Activated CD8-positive, alpha-beta T cell treated with anti-CD3 and anti-CD28 coated beads for 36 hours (primary cell): Measurements from ENCODE around the gene MACROD2. TPM values are rescaled to one million over a fixed set of nuclear protein-coding genes. Genes with fewer than 3 reads are reported as not detected.

Experiments
- ATAC-seq: fragments of 200-7000 bp; cut with Tn5 transposase; one replicate; pipeline ENCODE4 v1.10.0; 2021; ENCODE audit warnings: mild to moderate bottlenecking, moderate library complexity
- CTCF ChIA-PET: fragments of 350-600 bp; sonication (Branson Sonifier 250); formaldehyde crosslinking; loops from one replicate; lab custom pipeline; 2021; ENCODE audit warnings: antibody characterized with exemption; lab: Charles Lee
- POLR2A ChIA-PET: fragments of 350-600 bp; sonication (Branson Sonifier 250); formaldehyde crosslinking; loops from one replicate; lab custom pipeline; 2021; ENCODE audit warnings: antibody characterized with exemption; lab: Charles Lee
- DNase-seq: peaks from one replicate; pipeline ENCODE4 v3.0.0-alpha.2; 2020
- H3K27ac Mint-ChIP-seq: one replicate; pipeline ENCODE4 v1.8.0; 2021; ENCODE audit warnings: mild to moderate bottlenecking, mixed read lengths
- H3K27me3 Mint-ChIP-seq: one replicate; pipeline ENCODE4 v1.8.0; 2021; ENCODE audit warnings: mixed read lengths
- H3K36me3 Mint-ChIP-seq: one replicate; pipeline ENCODE4 v1.8.0; 2021; ENCODE audit warnings: low read depth, mixed read lengths
- H3K4me1 Mint-ChIP-seq: one replicate; pipeline ENCODE4 v1.8.0; 2021; ENCODE audit warnings: low read depth, mixed read lengths
- H3K4me3 Mint-ChIP-seq: one replicate; pipeline ENCODE4 v1.8.0; 2021; ENCODE audit warnings: mild to moderate bottlenecking, moderate library complexity, mixed read lengths
- H3K9me3 Mint-ChIP-seq: one replicate; pipeline ENCODE4 v1.8.0; 2021; ENCODE audit warnings: mixed read lengths
- CTCF ChIP-seq: fragments of 200-600 bp; IDR thresholded peaks from one replicate; pipeline ENCODE4 v1.8.0; 2022; ENCODE audit warnings: antibody characterized with exemption, mild to moderate bottlenecking
- intact Hi-C: fragments of 100-400 bp; cut with micrococcal nuclease; formaldehyde crosslinking; loops from one replicate; pipeline ENCODE4 v1.10.0; 2022
- total RNA-seq, 2 experiments: library from RNA; stranded (reverse); gene quantifications; one replicate each; pipeline ENCODE4 v1.2.3, GENCODE V29; 2021

Gene MACROD2
- total RNA-seq, 2 experiments from 2014 or later = not detected

GRCh38 chr20:15928946-15929345 lies 1933.6 kb downstream of the MACROD2 start:
- intact Hi-C loops = no loop called here
- Mint-ChIP-seq H3K4me1 (no peaks in the 10 kb centered on the region), H3K9me3 (no peaks in the 10 kb centered on the region), H3K4me3 (no peak overlapping the region), H3K36me3 (no peaks in the 10 kb centered on the region), H3K27ac (no peak overlapping the region), H3K27me3 (no peaks in the 10 kb centered on the region)
- TF ChIP-seq CTCF = no peak
- CTCF ChIA-PET = no interaction called here
- POLR2A ChIA-PET = no interaction called here
- no peak for ATAC-seq
- no peak for DNase-seq

- H3K9me3 Mint-ChIP-seq = no peaks in the 10 kb centered on the region
- H3K36me3 Mint-ChIP-seq = no peaks in the 10 kb centered on the region
- no peak overlapping the region for H3K27ac Mint-ChIP-seq
- no peak for TF ChIP-seq CTCF
- H3K4me1 Mint-ChIP-seq = no peaks in the 10 kb centered on the region
- H3K4me3 Mint-ChIP-seq = no peak overlapping the region
- CTCF ChIA-PET = no interaction called here
- no peaks in the 10 kb centered on the region for H3K27me3 Mint-ChIP-seq
- POLR2A ChIA-PET = no interaction called here
- no peak for DNase-seq
- intact Hi-C loops = no loop called here
- ATAC-seq = no peak
Observed at GRCh38 chr20:15930311-15931305, 1935.3 kb downstream of the MACROD2 start.

GRCh38 chr20:15931897-15932296 lies 1936.6 kb downstream of the MACROD2 start:
- H3K36me3 Mint-ChIP-seq = no peaks in the 10 kb centered on the region
- H3K9me3 Mint-ChIP-seq = no peaks in the 10 kb centered on the region
- POLR2A ChIA-PET = interaction anchor here (0.6 kb wide), 1 partner anchor 214 kb away, joined by 3 read pairs; no protein-coding TSS in a partner anchor
- no peak overlapping the region for H3K4me3 Mint-ChIP-seq
- intact Hi-C loops = no loop called here
- no peaks in the 10 kb centered on the region for H3K27me3 Mint-ChIP-seq
- ATAC-seq = no peak
- no peak for DNase-seq
- CTCF ChIA-PET = no interaction called here
- H3K4me1 Mint-ChIP-seq = no peaks in the 10 kb centered on the region
- no peak overlapping the region for H3K27ac Mint-ChIP-seq
- TF ChIP-seq CTCF = no peak

- ATAC-seq = no peak
- intact Hi-C loops = no loop called here
- ChIA-PET POLR2A (no interaction called here), CTCF (no interaction called here)
- H3K9me3 Mint-ChIP-seq = peaks cover 2% of the 10 kb centered on the region
- H3K27me3 Mint-ChIP-seq = no peaks in the 10 kb centered on the region
- no peak overlapping the region for H3K4me3 Mint-ChIP-seq
- TF ChIP-seq CTCF = no peak
- H3K36me3 Mint-ChIP-seq = no peaks in the 10 kb centered on the region
- no peak overlapping the region for H3K27ac Mint-ChIP-seq
- no peaks in the 10 kb centered on the region for H3K4me1 Mint-ChIP-seq
- DNase-seq = no peak
Observed at GRCh38 chr20:15937179-15937578, 1941.9 kb downstream of the MACROD2 start.

GRCh38 chr20:15938847-15939246 lies 1943.5 kb downstream of the MACROD2 start:
- intact Hi-C loops = no loop called here
- DNase-seq = no peak
- Mint-ChIP-seq H3K36me3 (no peaks in the 10 kb centered on the region), H3K4me1 (no peaks in the 10 kb centered on the region), H3K27me3 (no peaks in the 10 kb centered on the region), H3K4me3 (no peak overlapping the region), H3K9me3 (peaks cover 2% of the 10 kb centered on the region), H3K27ac (no peak overlapping the region)
- TF ChIP-seq CTCF = no peak
- CTCF ChIA-PET = no interaction called here
- no peak for ATAC-seq
- POLR2A ChIA-PET = no interaction called here
